HCEC 1CT (cell line): ENCODE data around the gene EEF1E1.
A peak's percentile ranks its signal among the peaks of the same experiment; 100 is the strongest.
"Not testable (repeated sequence)": the region's sequence is repeated elsewhere in the genome, so short reads cannot be mapped to it uniquely, and the experiment has no call there.

Source experiments
- DNase-seq: peaks from one replicate; pipeline ENCODE4 v3.0.0-alpha.2; 2017

Gene EEF1E1

GRCh38 chr6:8061736-8062135, 40.6 kb downstream of the EEF1E1 start:
- DNase-seq: no peak

GRCh38 chr6:8060346-8060745, 42.0 kb downstream of the EEF1E1 start:
- no peak for DNase-seq

GRCh38 chr6:8059129-8059528, 43.2 kb downstream of the EEF1E1 start:
- peak; percentile 55 for DNase-seq

DNA sequence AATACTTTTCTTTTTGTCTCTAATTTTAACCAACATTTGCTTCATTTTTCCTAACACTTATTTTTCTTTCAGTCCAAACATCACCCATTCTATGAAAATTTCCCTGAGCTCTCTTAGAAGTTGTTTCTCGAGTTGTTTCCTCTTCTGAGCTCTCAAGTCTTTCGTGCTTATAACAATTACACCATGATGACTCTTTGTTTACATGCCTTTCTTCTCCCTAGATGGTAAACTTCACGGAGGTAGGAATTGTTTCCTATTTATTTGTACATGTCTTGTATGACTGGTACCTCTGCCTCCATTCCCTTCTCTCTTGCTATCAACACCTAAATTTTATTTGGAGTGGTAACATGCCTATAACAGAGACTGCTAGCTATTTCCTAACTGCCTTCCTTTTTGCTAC, 44.6 kb downstream of the EEF1E1 start:
- no peak for DNase-seq

GRCh38 chr6:8057263-8057662, 45.1 kb downstream of the EEF1E1 start:
- DNase-seq: no peak

- no peak for DNase-seq
Observed at GRCh38 chr6:8054276-8054675, 48.1 kb downstream of the EEF1E1 start.

- DNase-seq: peak; percentile 43
Observed at GRCh38 chr6:8047541-8048292, 54.6 kb downstream of the EEF1E1 start.

DNA sequence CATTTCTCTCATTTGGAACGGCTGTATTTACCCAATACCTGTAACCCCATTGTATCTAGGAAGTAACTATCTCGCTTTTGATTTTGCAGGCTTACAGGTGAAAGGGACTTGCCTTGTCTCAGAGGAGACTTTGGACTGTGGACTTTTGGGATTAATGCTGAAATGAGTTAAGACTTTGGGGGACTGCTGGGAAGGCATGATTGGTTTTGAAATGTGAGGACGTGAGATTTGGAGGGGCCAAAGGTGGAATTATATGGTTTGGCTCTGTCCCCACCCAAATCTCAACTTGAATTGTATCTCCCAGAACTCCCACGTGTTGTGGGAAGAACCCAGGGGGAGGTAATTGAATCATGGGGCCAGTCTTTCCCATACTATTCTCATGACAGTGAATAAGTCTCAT, 56.6 kb downstream of the EEF1E1 start:
- not testable (repeated sequence) for DNase-seq

GRCh38 chr6:8043221-8043620, 59.1 kb downstream of the EEF1E1 start:
- DNase-seq: no peak

DNA sequence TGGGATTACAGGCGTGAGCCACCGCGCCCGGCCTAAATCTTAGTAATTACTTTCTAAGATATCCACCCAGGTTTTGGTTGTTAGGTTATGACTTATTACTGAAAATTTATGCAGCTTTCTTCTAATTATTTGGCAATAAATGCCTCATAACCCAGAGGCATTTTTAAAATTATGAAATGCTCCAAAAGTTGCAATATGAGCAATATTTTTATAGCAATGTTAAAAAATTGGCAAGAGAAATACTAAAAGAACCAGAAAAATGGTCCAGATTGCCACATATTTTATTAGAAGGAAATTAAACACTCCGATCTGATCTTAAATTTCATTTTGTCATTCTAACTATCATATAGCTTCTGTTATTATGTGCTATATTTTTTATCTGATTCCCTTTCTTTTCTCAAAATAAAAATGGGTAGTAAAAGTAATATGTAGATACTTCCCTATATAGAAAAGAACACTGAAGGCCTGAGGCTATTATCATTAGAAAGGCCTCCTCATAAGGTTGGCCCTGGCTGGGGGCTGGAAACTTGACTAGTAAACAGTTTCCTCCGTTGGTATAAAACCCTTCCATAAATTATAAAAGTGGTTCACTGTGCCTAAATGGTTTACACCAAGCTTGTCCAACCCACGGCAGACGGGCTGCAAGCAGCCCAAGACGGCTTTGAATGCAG, 60.3 kb downstream of the EEF1E1 start:
- DNase-seq: no peak

DNA sequence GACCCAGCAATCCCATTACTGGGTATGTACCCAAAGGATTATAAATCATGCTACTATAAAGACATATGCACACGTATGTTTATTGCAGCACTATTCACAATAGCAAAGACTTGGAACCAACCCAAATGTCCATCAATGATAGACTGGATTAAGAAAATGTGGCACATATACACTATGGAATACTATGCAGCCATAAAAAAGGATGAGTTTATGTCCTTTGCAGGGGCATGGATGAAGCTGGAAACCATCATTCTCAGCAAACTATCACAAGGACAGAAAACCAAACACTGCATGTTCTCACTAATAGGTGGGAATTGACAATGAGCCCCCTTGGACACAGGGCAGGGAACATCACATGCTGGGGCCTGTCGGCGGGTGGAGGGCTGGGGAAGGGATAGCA, 68.2 kb downstream of the EEF1E1 start:
- not testable (repeated sequence) for DNase-seq

- no peak for DNase-seq
Observed at GRCh38 chr6:8030920-8031319, 71.4 kb downstream of the EEF1E1 start.
